ENCODE measurements around the gene PCSK5.
"Not testable (repeated sequence)": the region's sequence is repeated elsewhere in the genome, so short reads cannot be mapped to it uniquely, and the experiment has no call there.

PCSK5 gene

DNA sequence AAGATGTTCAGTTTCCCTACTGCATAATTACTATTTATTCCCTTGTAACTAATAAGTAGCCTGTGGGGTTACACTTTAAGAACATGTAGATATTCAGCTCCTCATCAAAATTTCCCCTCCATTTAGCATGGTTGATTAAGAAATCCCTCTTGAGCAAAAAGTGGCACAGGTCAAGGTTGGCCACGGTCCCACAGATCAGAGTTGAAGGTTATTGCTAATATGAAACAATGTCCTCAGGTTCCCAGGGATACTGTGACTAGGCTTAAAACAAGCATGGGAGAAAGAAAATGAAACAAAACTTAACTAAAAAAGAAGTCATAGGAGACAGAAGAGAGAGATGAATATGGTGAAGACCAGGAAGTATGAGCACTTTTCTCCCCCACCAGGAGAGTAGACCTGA lies 439.6 kb downstream of the PCSK5 start:
- no peak for DNase-seq

DNA sequence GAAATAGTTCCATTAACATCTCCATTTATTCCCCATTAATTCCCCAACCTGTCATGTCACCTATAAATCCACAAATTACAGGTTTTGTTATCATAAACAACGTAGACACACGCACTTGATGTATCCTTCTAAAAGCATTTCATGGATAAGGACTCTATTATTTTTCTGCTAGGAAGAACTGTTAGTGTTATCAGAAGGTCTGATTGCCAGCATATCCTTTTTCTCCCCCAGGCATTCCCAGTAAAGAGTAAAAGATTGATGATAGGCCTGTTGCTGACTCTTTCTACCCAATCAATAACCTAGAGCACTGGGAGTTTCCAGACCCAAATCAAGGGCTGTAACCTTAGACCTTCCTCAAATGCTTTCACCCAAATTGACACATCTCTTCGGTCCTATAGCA lies 442.9 kb downstream of the PCSK5 start:
- DNase-seq = no peak

DNA sequence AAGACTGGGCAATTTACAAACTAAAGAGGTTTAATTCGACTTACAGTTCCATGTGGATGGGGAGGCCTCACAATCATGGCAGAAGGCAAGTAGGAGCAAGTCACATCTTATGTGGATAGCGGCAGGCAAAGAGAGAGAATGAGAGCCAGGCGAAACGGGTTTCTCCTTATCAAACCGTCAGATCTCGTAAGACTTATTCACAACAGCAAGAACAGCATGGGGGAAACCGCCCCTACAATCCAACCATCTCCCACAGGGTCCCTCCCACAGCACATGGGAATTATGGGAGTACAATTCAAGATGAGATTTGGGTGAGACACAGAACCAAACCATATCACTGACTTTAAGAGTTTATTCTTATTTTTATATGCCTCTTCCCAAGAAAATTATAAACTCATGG lies 443.5 kb downstream of the PCSK5 start:
- DNase-seq = no peak

DNA sequence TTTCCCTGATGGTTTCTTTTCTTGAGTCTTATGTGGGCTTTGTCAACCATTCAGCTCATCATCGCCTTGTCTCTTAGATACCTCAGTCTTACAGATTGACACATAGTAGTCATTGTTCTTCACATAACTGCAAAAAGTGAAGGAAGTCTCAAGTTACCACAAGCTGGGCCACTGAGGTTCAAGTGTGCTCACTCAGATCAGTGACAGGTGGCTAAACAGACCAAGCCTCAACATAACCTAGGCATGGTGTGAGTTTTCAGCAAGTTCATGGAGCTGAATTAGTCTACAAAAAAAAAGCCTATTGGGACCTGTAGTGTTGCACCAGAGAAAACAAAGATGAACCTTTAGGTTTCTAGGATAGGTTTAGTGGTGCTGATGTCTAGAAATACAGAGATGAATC lies 445.6 kb downstream of the PCSK5 start:
- DNase-seq = peak; percentile 26

DNA sequence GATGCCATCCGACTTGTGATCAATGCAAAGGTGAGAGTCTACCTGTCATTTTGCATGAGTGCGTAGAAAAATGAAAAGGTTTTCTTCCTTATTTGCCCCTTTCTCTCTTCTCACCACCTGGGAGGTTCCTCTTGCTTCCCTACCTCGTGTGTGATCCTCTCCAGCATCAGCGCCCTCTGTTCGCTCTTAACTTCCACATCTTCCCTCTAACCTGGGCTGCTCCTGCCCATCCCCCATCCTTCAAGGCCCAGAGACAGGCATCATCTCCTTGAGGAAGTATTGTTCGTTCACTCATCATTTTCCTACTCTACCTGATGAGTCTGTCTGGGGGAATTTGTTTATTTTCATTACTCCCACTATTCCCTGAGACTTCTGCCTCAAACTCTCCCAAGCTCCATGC lies 447.9 kb downstream of the PCSK5 start:
- DNase-seq = no peak

DNA sequence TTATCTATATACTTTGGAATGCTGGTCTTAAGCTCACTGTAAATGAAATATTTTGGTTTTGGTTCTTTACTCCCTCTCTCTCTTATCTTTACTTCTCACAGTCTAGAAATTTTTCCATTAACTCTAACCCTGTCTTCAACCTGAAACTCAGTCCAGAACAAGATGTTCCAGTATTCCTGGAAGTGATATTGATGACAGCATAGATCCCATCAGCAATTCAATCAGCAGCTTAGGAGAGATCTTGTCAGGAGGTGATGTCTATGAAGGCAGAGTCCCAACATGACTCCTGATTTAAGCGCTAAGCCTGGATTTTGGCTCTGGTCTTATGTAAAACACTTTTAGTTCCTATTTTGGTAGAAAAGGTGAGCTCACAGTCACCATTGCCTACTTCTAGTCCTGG lies 451.1 kb downstream of the PCSK5 start:
- no peak for DNase-seq

DNA sequence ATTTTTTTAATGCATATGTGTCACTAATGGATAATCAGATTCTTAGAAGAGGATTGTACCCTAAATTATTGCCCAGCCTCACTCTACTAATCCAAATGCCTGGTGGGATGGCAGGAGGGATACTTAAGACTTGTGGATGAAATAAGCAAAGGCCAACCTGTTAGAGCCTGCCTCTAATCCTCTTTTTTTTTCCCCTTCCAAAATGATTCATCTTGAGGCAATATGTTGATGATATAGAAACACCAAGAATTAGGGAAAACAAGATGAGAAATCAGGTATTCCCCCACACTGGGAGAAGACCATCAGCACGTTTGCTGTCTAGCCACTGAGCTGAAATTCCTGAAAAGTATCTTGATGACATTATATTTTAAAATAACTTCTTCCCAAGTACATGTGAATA lies 451.7 kb downstream of the PCSK5 start:
- DNase-seq = no peak

DNA sequence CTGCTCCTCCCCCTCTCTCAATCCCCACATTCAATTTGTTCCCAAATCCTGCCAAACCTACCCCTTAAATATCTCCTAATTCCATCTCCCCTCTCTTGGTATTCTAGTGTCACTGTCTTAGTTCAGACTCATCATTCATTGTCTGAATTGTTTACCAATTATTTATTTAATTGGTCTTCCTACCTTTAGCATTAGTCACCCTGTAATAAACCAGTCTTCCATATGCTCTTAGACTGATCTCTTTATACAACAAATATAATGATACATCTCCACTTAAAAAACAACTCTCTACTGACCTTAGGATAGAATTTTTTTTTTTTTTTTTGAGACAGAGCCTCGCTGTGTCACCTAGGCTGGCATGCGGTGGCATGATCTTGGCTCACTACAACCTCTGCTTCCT lies 452.4 kb downstream of the PCSK5 start:
- no peak for DNase-seq

DNA sequence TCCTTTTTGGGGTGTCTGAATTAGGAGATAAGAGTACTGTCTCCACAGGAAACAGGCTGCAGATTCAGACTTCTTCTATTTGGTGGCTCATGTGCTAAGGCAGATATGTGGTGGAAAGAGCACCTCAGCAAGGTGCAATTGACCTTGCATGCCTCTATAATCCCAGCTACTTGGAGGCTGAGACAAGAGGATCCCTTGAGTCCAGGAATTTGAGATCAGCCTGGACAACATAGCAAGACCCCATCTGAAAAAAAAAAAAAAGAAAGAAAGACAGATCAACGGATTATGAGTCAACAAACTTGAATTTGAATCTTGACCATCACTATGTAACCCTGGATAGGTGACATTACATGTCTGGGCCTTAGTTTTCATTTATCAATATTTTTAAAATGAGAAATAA lies 459.4 kb downstream of the PCSK5 start:
- no peak for DNase-seq

DNA sequence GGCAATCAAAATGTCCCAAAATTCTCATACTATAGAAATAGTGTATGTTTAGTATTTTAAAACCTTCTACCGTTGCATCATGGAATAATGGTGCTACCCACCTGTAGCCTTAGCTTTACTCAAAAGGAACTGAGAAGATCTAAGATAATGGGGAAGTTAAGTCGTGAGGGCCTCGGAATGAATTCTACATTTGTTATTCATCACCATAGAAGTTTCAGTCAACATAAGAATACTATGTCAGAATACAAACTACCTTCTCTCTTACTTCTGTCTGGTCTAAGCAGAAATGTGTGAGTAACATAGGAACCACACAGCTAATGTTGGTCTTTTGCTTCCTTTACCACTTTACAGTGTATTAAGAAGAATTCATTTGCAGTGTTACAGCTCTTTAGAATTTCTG lies 460.5 kb downstream of the PCSK5 start:
- DNase-seq = no peak

DNA sequence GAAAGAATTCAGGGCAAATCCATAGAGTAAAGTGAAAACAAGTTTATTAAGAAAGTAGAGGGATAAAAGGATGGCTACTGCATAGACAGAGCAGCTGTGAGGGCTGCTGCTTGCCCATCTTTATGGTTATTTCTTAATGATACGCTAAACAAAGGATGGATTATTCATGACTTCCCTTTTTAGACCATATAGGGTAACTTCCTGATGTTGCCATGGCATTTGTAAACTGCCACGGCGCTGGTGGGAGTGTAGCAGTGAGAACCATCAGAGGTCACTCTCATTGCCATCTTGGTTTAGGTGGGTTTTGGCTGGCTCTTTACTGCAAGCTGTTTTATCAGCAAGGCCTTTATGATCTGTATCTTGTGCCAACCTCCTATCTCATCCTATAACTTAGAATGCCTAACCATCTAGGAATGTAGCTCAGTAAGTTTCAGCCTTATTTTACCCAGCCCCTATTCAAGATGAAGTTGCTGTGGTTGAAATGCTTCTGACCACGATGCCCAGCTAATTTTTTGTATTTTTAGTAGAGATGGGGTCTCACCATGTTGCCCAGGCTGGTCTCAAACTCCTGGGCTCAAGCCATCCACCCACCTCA lies 461.6 kb downstream of the PCSK5 start:
- no peak for DNase-seq

DNA sequence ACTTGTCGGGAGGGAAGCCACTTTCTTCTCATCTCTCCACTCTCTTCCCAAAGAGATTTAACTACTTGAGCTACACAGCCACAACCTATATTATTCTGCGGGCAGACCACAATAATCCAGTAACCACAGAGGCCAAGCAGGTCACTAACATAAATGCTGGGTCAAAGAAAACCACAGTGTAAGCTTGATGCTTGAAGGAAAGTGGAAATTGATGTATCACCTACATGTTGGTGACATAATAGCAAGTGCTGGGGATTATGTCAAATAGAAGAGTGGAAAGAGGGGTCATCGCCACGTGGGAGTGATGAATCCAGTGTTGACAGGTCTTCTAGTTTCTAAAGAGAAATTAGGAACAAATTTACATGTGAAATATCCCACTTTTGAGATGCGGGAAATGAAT lies 462.8 kb downstream of the PCSK5 start:
- DNase-seq = no peak

DNA sequence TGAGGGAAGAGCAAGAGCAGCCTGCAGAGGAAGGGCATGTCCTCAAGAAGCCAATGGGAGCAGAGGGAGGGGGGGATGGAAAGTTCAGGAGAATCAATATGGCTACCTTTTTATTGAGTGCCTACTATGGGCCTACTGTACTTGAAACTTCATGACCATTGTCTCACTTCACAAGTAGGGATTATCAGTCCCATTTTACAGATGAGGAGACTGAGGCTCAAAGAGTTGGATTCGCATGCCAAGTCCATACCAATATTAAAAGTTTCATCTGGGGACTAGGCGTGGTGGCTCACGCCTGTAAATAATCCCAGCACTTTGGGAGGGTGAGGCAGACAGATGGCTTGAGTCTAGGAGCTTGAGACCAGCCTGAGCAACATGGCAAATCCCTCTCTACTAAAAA lies 463.7 kb downstream of the PCSK5 start:
- no peak for DNase-seq

DNA sequence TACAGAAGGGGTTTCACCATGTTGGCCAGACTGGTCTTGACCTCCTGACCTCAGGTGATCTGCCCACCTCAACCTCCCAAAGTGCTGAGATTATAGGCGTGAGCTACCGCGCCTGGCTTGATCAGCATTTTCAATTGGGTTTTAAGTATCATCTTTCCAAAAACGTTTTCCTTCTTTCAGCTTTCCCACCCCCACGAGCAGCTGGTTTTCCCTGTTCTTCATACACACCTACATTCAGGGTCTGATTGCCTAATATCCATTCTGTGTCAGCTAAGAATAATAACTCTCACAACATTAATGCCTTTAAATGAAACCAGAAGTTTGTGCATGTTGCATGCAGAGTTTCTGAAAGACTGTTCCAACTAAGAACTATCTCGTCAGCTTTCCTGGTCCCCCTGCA lies 465.4 kb downstream of the PCSK5 start:
- DNase-seq = no peak

DNA sequence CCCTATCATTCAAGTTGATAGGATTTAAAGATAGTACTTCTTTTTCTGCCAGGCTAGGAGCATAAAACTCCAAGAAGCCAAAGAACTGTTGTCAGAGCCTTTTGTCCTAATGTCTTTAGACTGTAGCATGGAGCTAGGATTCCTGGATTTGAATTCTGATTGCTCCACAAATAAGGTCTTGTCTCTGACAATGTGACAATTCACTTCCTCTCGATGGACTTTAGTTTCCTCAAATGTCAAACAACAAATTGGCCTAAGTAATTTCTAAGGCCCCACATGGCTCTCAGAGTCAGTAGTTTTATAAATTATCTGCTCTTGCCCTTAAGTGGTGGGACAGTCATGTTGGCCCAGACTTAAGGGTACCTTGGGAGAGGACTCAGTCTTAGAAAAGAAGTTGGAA lies 467.1 kb downstream of the PCSK5 start:
- no peak for DNase-seq

DNA sequence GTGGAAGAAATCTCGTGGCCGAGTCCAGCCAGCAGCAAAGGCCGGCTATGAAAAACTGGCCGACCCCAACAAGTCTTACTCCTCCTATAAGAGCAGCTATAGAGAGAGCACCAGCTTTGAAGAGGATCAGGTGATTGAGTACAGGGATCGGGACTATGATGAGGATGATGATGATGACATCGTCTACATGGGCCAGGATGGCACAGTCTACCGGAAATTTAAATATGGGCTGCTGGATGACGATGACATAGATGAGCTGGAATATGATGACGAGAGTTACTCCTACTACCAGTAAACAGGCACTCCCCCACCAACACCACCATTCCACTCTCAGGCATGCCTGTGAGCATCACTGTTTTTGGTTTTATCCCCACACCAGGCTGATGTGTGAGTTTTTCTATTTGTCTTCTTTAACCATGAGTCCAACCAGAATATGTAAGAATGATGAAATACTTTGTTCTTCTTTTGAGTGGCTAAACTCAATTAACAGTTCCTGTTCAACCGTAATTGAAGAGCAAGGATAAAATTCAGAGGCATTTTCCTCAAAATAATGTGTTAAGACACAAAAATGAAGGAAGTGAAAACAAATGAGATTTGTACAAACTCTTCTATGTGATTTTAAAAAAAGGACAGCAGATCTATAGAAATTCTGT lies 468.3 kb downstream of the PCSK5 start:
- no peak for DNase-seq

DNA sequence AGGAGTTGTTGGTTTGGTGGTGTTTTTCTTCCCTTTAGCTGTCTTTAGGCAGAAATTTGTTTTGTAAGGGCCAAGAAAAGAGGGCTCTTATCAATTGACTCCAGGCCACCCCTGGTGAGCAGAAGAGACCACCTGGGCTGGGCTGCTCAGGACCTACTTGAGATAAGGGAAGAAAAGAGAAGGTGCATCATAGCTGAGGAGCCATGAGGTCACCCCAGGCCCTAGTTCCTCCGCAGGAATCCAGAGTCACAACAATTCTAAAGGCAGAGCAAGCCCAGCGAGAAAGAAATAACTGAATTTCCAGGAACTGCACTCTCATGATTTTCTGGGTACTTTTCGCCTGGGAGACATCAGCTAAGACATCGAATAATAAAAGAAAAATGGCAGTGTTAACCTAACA lies 468.9 kb downstream of the PCSK5 start:
- DNase-seq = no peak

DNA sequence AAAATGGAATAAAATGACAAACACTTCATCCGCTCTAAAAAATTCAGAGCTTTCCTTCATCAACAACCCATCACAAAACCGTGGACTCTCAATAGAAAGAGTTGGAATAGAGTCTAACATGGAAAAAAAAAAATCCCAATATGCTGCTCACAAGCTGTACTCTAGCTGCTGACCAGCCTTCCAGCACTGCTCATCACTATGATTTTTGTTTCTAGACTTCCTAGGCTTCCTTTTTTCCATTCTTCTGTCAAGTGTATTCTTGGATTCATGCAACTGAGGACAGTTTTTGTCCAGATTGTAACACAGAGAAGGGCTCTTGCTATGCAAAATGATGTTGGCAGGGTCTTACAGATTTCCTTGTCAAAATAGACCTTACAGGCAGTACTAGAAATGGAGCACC lies 469.3 kb downstream of the PCSK5 start:
- no peak for DNase-seq

DNA sequence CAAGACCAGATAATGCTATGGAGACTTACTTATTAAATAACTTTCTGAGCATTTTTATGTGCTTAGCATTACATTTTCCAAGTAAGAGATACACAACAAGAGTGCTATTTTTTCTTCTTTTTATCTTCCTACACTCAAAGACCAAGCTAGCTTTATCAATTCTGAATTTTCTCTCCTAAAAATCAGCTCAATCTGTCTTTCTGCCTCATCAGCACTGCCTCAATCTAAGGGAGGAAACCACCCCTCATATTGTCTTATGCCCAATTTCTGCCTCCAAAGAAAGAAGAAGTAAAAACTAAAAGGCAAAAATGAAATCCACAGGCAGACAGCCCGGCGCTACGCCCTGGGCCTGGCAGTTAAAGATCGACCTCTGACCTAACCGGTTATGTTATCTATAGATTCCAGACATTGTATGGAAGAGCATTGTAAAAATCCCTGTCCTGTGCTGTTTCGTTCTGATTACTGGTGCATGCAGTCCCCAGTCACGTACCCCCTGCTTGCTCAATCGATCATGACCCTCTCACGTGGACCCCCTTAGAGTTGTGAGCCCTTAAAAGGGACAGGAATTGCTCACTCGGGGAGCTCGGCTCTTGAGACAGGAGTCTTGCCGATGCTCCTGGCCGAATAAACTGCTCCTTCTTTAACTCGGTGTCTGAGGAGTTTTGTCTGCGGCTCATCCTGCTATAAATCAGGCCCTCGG lies 472.0 kb downstream of the PCSK5 start:
- not testable (repeated sequence) for DNase-seq

DNA sequence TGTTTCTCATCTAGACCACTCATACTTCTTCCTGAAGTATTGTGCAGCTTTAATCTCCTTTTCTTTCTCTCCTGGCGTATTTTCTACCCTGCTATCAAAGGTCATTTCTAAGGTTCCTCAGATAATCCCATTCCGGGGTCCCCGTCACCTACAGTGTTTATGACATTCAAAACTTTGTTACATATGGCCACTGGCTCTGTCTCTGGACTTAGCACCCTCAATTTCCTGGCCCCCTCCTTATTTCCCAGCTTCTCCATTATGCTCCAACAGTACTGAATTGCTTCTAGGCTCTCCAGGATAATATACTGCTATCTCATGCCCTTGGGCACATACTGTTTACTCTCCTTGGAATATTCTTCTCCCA lies 472.5 kb downstream of the PCSK5 start:
- DNase-seq = no peak

DNA sequence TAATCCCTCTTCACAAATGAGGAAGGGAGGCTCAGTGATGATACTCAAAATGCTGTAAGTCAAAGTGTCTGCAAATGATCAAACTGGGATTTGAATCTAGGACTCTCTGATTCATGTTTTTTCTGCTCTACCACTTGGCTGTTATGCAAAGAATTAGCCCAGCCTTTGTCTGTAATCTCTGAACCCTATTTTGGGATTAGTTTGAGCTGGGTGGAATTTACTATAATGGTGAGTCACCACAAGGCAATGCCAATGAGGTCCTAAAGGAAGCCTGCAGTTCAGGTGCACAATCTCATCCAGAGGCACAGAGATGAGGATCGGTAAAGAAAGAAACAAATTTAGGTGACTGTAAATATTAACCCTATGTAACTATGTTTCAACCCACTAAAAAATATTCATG lies 474.6 kb downstream of the PCSK5 start:
- peak; percentile 46 for DNase-seq

DNA sequence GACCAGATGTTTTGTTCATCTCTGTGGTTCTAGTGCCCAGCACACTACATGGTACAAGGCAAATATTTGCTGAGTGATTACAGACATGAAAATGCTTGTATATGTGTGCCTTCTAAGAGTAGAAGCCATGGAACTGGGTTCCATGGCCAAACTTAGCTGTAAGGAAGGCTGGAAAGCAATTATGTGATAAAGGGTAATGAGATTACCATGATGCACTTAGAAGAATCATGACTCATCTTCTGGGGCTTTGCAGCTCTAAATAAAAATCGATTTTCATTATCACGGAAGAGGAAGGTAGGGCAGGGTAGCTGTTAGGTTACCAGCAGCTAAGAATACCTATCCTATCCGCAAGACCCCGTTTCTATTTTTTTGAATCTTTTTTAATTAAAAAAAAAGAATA lies 475.8 kb downstream of the PCSK5 start:
- DNase-seq = peak; percentile 46

DNA sequence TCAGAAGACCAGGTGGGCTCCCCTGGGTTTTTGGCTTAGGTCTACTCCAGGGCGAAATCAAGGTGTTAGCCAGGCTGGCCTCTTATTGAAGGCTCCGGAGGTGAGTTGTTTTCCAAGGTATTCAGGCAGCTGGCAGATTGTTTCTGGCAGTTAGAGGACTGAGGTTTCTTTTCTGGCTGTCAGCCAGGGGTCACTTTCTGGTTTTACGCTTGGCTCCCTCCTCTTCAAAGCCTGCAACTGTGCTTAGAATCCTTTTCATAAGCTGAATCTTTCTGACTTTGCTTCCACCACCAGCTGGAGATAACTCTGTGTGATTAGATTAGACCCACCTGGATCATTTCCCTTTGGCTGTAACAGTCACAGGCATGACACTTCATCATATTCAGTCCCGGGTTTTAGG lies 479.1 kb downstream of the PCSK5 start:
- peak; percentile 80 for DNase-seq

DNA sequence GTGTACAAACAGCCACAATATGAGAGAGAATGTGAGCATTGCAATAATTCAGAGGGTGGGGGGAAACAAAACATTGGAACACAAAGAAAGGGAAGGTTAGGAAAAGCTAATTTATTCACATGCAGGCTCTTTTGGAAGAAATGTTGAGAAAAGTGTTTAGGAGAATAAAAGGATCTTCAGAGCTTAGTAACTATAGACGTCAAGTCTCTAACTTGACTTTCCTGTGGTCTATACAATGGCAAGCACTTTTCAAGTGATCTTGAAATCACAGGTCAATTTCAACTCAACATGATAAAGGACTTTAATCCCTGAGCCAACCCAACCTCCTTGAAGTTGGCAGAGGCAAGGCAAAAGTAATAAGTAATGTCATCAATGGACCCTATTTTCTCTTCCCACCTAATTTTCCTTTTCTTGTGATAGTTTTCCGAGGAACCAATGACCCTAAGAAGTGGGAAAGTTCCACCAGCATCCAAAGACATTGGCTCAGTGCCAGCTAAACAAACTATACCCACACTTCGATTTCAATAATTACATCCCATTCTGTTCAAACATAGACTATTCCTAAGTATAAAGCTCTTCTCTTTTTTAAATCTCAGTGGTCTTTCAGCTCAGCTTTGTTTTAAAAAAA lies 480.0 kb downstream of the PCSK5 start:
- peak; percentile 41 for DNase-seq

All from DMS53 (cell line).